HepG2 (cell line): ENCODE data around the gene CNPY4. TPM values are rescaled to one million over a fixed set of nuclear protein-coding genes. Genes with fewer than 3 reads are reported as not detected.

ENCODE experiments used
- CEBPZ ChIP-seq: IDR thresholded peaks from 2 replicates; pipeline ENCODE4 v1.6.1; 2012; ENCODE audit warnings: low read length, improper control_type of control experiment
- KIAA2018 ChIP-seq: sonication (generic); formaldehyde crosslinking; IDR thresholded peaks from 2 replicates; pipeline ENCODE4 v1.5.0; 2020; ENCODE audit warnings: mild to moderate bottlenecking, missing genetic modification reagents, borderline replicate concordance
- MNT ChIP-seq: fragments of 450-650 bp; IDR thresholded peaks from 2 replicates; pipeline ENCODE4 v1.6.1; 2016
- MTA3 ChIP-seq: sonication (generic); formaldehyde crosslinking; IDR thresholded peaks from 2 replicates; pipeline ENCODE4 v1.4.0; 2020; ENCODE audit warnings: missing genetic modification reagents
- POLR2A ChIP-seq, 2 experiments: IDR thresholded peaks; 2 replicates each; pipeline ENCODE4 v1.6.1; 2011; ENCODE audit warnings: low read depth in 2 of 2, low read length in 2 of 2, mild to moderate bottlenecking in 1 of 2, moderate library complexity in 1 of 2; ENCODE audit not compliant: insufficient read depth in 1 of 2
- POLR2G ChIP-seq: fragments of 200-400 bp; formaldehyde crosslinking; IDR thresholded peaks from 2 replicates; pipeline ENCODE4 v1.6.1; 2018; ENCODE audit warnings: mild to moderate bottlenecking, low read depth, low read length, moderate library complexity
- RBFOX2 ChIP-seq: fragments of 200-400 bp; formaldehyde crosslinking; IDR thresholded peaks from 2 replicates; pipeline ENCODE4 v1.6.1; 2017; ENCODE audit warnings: low read depth, mild to moderate bottlenecking, low read length
- SNAPC4 ChIP-seq: sonication (generic); formaldehyde crosslinking; IDR thresholded peaks from 2 replicates; pipeline ENCODE4 v1.4.0; 2020; ENCODE audit warnings: mild to moderate bottlenecking, missing genetic modification reagents
- ZNF251 ChIP-seq: sonication (generic); formaldehyde crosslinking; IDR thresholded peaks from 2 replicates; pipeline ENCODE4 v1.9.0; 2021; ENCODE audit warnings: mild to moderate bottlenecking, missing genetic modification reagents
- ZNF3 ChIP-seq: IDR thresholded peaks from 2 replicates; pipeline ENCODE4 v1.7.0; 2017; ENCODE audit warnings: inconsistent platforms
- ZNF326 ChIP-seq: sonication (generic); formaldehyde crosslinking; IDR thresholded peaks from 2 replicates; pipeline ENCODE4 v1.4.0; 2020; ENCODE audit warnings: missing genetic modification reagents, borderline replicate concordance
- polyA plus RNA-seq, 8 experiments: library from polyadenylated mRNA; depleted of rRNA in 3 of 8; stranded (reverse) in 7 of 8; unstranded in 1 of 8; fragments of >200 nt; fragmentation: Illumina TruSeq in 4 of 8; extraction: Trizol in 4 of 8; gene quantifications; 2 replicates each; pipeline versions ENCODE4 v1.2.1 to v1.2.3, GENCODE V29; 2011 to 2016; ENCODE audit warnings: low read depth in 4 of 8, missing spikeins in 1 of 8, mixed read lengths in 1 of 8; ENCODE audit not compliant: insufficient read depth in 1 of 8
- total RNA-seq, 5 experiments: library from RNA; depleted of rRNA; stranded (reverse); fragments of >200 nt; fragmentation: Illumina TruSeq; extraction: Trizol; gene quantifications; 2 replicates each; pipeline ENCODE4 v1.2.3, GENCODE V29; 2016; ENCODE audit warnings: low read depth in 1 of 5

CNPY4 gene
- total and polyA plus RNA-seq, 2 of the 13 experiments (the other 11 are each of a cell fraction or from before 2014, with no cell fraction given): 6.2 to 12.7 TPM

GRCh38 chr7:100093925-100094486 is 25.4 kb upstream of the CNPY4 start (continued):
- TF ChIP-seq CEBPZ: no peak
- TF ChIP-seq SNAPC4 (CRISPR knock-in tag): no peak
- no peak for TF ChIP-seq ZNF3 (CRISPR knock-in tag)
- 0 out of 2 replicates have a peak, but pooled peaks have one; percentile 15 for TF ChIP-seq MNT
- TF ChIP-seq POLR2G: peak; percentile 49; the same call in 1 of the 2 replicates
- TF ChIP-seq MTA3: no peak
- no peak for TF ChIP-seq ZNF326 (CRISPR knock-in tag)
- TF ChIP-seq RBFOX2: peak; percentile 18; the same call in 1 of the 2 replicates
- TF ChIP-seq KIAA2018: no peak
- TF ChIP-seq POLR2A (IDR thresholded peaks at IDR 0.05; ENCODE audit: insufficient read depth in 1 of 2, low read depth in 2 of 2, low read length in 2 of 2): peak in 1 of 2 experiments; percentile 58; a peak in 3 of 4 replicates
- TF ChIP-seq ZNF251 (CRISPR knock-in tag): no peak
